Fibroblast of villous mesenchyme (primary cell): ENCODE measurements around the gene ENO2. TPM values are rescaled to one million over a fixed set of nuclear protein-coding genes. Genes with fewer than 3 reads are reported as not detected.

ENCODE experiments used
- DNase-seq: peaks from one replicate; pipeline ENCODE4 v3.0.0-alpha.2; 2010; ENCODE audit warnings: low read depth
- H3K4me3 ChIP-seq: 2 replicates; pipeline ENCODE4 v1.5.1; 2011; ENCODE audit warnings: low read depth, mild to moderate bottlenecking, low read length
- CTCF ChIP-seq: IDR thresholded peaks from 2 replicates; pipeline ENCODE4 v1.5.1; 2012; ENCODE audit warnings: low read depth, mild to moderate bottlenecking, low read length; ENCODE audit not compliant: insufficient read depth
- total RNA-seq: library from RNA; depleted of rRNA; stranded (reverse); fragments of >200 nt; gene quantifications from 2 replicates; pipeline ENCODE4 v1.2.3, GENCODE V29; 2012

The ENO2 gene
- total RNA-seq, 1 donor, result 3.5 TPM

- H3K4me3 ChIP-seq, result no peak overlapping the region
- no peak for TF ChIP-seq CTCF
- no peak for DNase-seq
These were observed 40.1 kb downstream of the ENO2 start for GRCh38 chr12:6954316-6955107.

DNA sequence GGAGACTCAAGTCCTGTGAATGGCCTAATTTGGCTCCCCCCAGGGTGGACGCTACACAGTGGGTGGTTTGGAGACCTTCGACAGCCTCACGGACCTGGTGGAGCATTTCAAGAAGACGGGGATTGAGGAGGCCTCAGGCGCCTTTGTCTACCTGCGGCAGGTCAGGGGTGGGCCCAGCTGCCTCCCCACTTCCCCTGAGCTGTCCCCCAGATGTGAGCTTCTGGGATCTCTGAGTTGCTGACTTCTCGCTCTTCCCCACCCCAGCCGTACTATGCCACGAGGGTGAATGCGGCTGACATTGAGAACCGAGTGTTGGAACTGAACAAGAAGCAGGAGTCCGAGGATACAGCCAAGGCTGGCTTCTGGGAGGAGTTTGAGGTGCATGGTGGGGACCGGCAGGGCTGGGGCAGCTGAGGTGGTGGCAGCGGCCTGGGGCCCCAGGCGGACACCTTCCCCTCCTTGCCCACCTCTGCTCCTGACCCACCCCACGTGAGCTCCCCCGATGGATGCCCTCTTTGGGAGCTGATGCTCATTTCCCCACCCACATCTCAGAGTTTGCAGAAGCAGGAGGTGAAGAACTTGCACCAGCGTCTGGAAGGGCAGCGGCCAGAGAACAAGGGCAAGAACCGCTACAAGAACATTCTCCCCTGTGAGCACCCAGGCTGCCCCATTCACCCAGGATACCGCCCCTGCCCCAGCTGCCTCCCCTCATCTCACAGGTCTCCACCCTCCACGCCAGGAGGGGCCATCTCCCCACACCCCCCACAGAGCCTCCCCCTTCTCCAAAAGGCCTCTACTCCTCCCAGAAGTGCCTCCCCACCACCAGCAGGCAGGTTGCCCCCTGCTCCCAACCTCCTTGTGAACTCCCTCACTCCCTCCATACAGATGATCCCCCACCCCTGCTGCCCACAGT is 41.0 kb downstream of the ENO2 start:
- TF ChIP-seq CTCF, result no peak
- DNase-seq, result no peak
- no peak overlapping the region for H3K4me3 ChIP-seq

- no peak overlapping the region for H3K4me3 ChIP-seq
- no peak for TF ChIP-seq CTCF
- no peak for DNase-seq
These were observed 41.8 kb downstream of the ENO2 start for GRCh38 chr12:6956021-6956727.

GRCh38 chr12:6957151-6957701 is 42.8 kb downstream of the ENO2 start:
- no peak for DNase-seq
- TF ChIP-seq CTCF, result no peak
- H3K4me3 ChIP-seq, result no peak overlapping the region

GRCh38 chr12:6957741-6958608 is 43.6 kb downstream of the ENO2 start:
- H3K4me3 ChIP-seq, result no peak overlapping the region
- no peak for DNase-seq
- no peak for TF ChIP-seq CTCF
